ENCODE measurements around the gene ZC3H18.

Gene ZC3H18

GRCh38 chr16:88639231-88640038, 69.2 kb downstream of the ZC3H18 start:
- DNase-seq (no peak), ATAC-seq (no peak)

GRCh38 chr16:88640039-88640495, 69.9 kb downstream of the ZC3H18 start:
- ATAC-seq (no peak), DNase-seq (no peak)

GRCh38 chr16:88640498-88641247, 70.5 kb downstream of the ZC3H18 start:
- ATAC-seq (no peak), DNase-seq (no peak)

- no peak for DNase-seq
Measured at GRCh38 chr16:88642881-88643643, 72.9 kb downstream of the ZC3H18 start.

GRCh38 chr16:88643644-88643932, 73.4 kb downstream of the ZC3H18 start:
- ATAC-seq (no peak), DNase-seq (no peak)

More at GRCh38 chr16:88642881-88643643, 72.9 kb downstream of the ZC3H18 start:
- no peak for ATAC-seq

GRCh38 chr16:88645455-88645854, 75.3 kb downstream of the ZC3H18 start:
- ATAC-seq = no peak
- DNase-seq = no peak

- ATAC-seq (no peak), DNase-seq (no peak)
Measured at GRCh38 chr16:88645941-88646340, 75.7 kb downstream of the ZC3H18 start.

- ATAC-seq (no peak), DNase-seq (no peak)
Measured at GRCh38 chr16:88646345-88647034, 76.3 kb downstream of the ZC3H18 start.

GRCh38 chr16:88647178-88648070, 77.2 kb downstream of the ZC3H18 start:
- ATAC-seq = no peak
- no peak for DNase-seq

- no peak for ATAC-seq
- no peak for DNase-seq
Measured at GRCh38 chr16:88649195-88649923, 79.2 kb downstream of the ZC3H18 start.

- DNase-seq (peak; percentile 48), ATAC-seq (no peak)
Measured at GRCh38 chr16:88649924-88650748, 79.9 kb downstream of the ZC3H18 start.

- DNase-seq = peak; percentile 90
- ATAC-seq = peak; percentile 92
Measured at GRCh38 chr16:88650749-88651275, 80.6 kb downstream of the ZC3H18 start, which contains the start of gene CYBA. TSS of gene CYBA (minus strand) at chr16:88651053. CDS start at chr16:88651013, 40 bp downstream.

- DNase-seq = peak; percentile 85
- peak; percentile 92 for ATAC-seq
Measured at GRCh38 chr16:88651276-88651988, 81.2 kb downstream of the ZC3H18 start.

- DNase-seq (no peak), ATAC-seq (no peak)
Measured at GRCh38 chr16:88651989-88652761, 82.0 kb downstream of the ZC3H18 start.

- DNase-seq (no peak), ATAC-seq (no peak)
Measured at GRCh38 chr16:88652762-88653063, 82.5 kb downstream of the ZC3H18 start.

GRCh38 chr16:88653101-88653500, 82.9 kb downstream of the ZC3H18 start:
- DNase-seq (no peak), ATAC-seq (no peak)

GRCh38 chr16:88653596-88654362, 83.6 kb downstream of the ZC3H18 start:
- DNase-seq = no peak
- ATAC-seq = no peak
